Small intestine (tissue), 7 donors: ENCODE results near the gene ANKRD44. TPM values are rescaled to one million over a fixed set of nuclear protein-coding genes. Genes with fewer than 3 reads are reported as not detected.
A peak's percentile ranks its signal among the peaks of the same experiment; 100 is the strongest.

Experiments used
- DNase-seq, 2 donors: peaks; one replicate each; pipeline versions ENCODE4 v3.0.0 to v3.0.0-alpha.2; 2013
- FAIRE-seq: peaks from 2 replicates; lab custom pipeline; 2012; peaks lifted over from hg19 to GRCh38; lab: Jason Lieb, UNC
- H3K27ac ChIP-seq, 3 donors: one replicate each; pipeline ENCODE4 v1.5.1; 2013; ENCODE audit warnings: low read length in 2 of 3, mild to moderate bottlenecking in 2 of 3, control low read depth in 1 of 3, inconsistent platforms in 1 of 3, low read depth in 1 of 3, moderate library complexity in 1 of 3
- H3K27me3 ChIP-seq, 3 donors: one replicate each; pipeline ENCODE4 v1.6.1; 2013; ENCODE audit warnings: low read length in 3 of 3, inconsistent platforms in 1 of 3; ENCODE audit not compliant: control insufficient read depth in 3 of 3, insufficient read depth in 3 of 3
- H3K36me3 ChIP-seq, 3 donors: one replicate each; pipeline ENCODE4 v1.6.1; 2013; ENCODE audit warnings: low read length in 3 of 3, inconsistent platforms in 1 of 3, low read depth in 1 of 3, mild to moderate bottlenecking in 1 of 3, moderate library complexity in 1 of 3; ENCODE audit not compliant: control insufficient read depth in 3 of 3, insufficient read depth in 2 of 3
- H3K4me1 ChIP-seq, 3 donors: one replicate each; pipeline ENCODE4 v1.6.1; 2013; ENCODE audit warnings: low read length in 2 of 3, inconsistent platforms in 1 of 3, low read depth in 1 of 3, mild to moderate bottlenecking in 1 of 3, moderate library complexity in 1 of 3; ENCODE audit not compliant: control insufficient read depth in 3 of 3, insufficient read depth in 2 of 3
- H3K4me3 ChIP-seq, 3 donors: one replicate each; pipeline ENCODE4 v1.5.1; 2013; ENCODE audit warnings: low read length in 3 of 3, control low read depth in 1 of 3, inconsistent platforms in 1 of 3, low read depth in 1 of 3, mild to moderate bottlenecking in 1 of 3, moderate library complexity in 1 of 3
- H3K9me3 ChIP-seq, 2 donors: one replicate each; pipeline ENCODE4 v1.6.1; 2013; ENCODE audit warnings: low read depth in 1 of 2, low read length in 1 of 2; ENCODE audit not compliant: control insufficient read depth in 2 of 2, insufficient read depth in 1 of 2
- WGBS, 3 donors: extraction: QIAGEN DNeasy Blood & Tissue Kit; methylation state at CpG; one replicate each; pipeline ENCODE4 v1.1.7; 2013; 5-methylcytosine and 5-hydroxymethylcytosine counted together
- polyA plus RNA-seq, 4 donors: library from polyadenylated mRNA; stranded (reverse) in 3 of 4; unstranded in 1 of 4; fragments of 200-250 nt in 3 of 4; fragments of 120-200 nt in 1 of 4; gene quantifications; one replicate each; pipeline versions ENCODE4 v1.2.1 to v1.2.3, GENCODE V29; 2013
- donor health status: healthy with polysubstance abuse.
- donor health status: control.
- donor health status: control.
- donor health status: Bipolar disorder and iron deficiency.
- donor health status: healthy.

Gene ANKRD44
- polyA plus RNA-seq, 4 donors, result 0.89 to 5.2 (median 1.7) TPM

GRCh38 chr2:197137826-197138477 lies 172.6 kb downstream of the ANKRD44 start:
- H3K27ac ChIP-seq, result no peak overlapping the region
- FAIRE-seq, result no peak

GRCh38 chr2:197137231-197137630 lies 173.3 kb downstream of the ANKRD44 start:
- no peak overlapping the region for H3K27ac ChIP-seq
- FAIRE-seq, result no peak
- no peak for DNase-seq

More at GRCh38 chr2:197137826-197138477, 172.6 kb downstream of the ANKRD44 start:
- WGBS, 3 donors, result 68 to 78% (median 70%) methylated on average over 3 of the region's 3 CpGs
- H3K36me3 ChIP-seq, result peaks cover 0 to 3% (median 0%) of the 10 kb centered on the region in 3 donors
- no peak overlapping the region for H3K4me3 ChIP-seq
- H3K27me3 ChIP-seq, result no peaks in the 10 kb centered on the region
- no peaks in the 10 kb centered on the region for H3K9me3 ChIP-seq
- H3K4me1 ChIP-seq, result peaks cover 0 to 7% (median 0%) of the 10 kb centered on the region in 3 donors
- DNase-seq, result peak in 1 of 2 donors; percentile 51

GRCh38 chr2:197136452-197136851 lies 174.1 kb downstream of the ANKRD44 start:
- no peak for FAIRE-seq
- H3K27me3 ChIP-seq, result no peaks in the 10 kb centered on the region
- H3K4me3 ChIP-seq, result no peak overlapping the region
- H3K9me3 ChIP-seq, result no peaks in the 10 kb centered on the region
- peaks cover 0 to 7% (median 0%) of the 10 kb centered on the region in 3 donors for H3K4me1 ChIP-seq
- no peak overlapping the region for H3K27ac ChIP-seq
- WGBS, 3 donors, result 69 to 73% (median 71%) methylated on average over 5 of the region's 5 CpGs
- no peak for DNase-seq
- peaks cover 0 to 3% (median 0%) of the 10 kb centered on the region in 3 donors for H3K36me3 ChIP-seq

More at GRCh38 chr2:197137231-197137630, 173.3 kb downstream of the ANKRD44 start:
- H3K4me3 ChIP-seq, result no peak overlapping the region
- WGBS, 3 donors, result 88 to 91% (median 88%) methylated on average over 4 of the region's 4 CpGs
- H3K27me3 ChIP-seq, result no peaks in the 10 kb centered on the region
- H3K4me1 ChIP-seq, result peaks cover 0 to 7% (median 0%) of the 10 kb centered on the region in 3 donors
- peaks cover 0 to 3% (median 0%) of the 10 kb centered on the region in 3 donors for H3K36me3 ChIP-seq
- no peaks in the 10 kb centered on the region for H3K9me3 ChIP-seq

DNA sequence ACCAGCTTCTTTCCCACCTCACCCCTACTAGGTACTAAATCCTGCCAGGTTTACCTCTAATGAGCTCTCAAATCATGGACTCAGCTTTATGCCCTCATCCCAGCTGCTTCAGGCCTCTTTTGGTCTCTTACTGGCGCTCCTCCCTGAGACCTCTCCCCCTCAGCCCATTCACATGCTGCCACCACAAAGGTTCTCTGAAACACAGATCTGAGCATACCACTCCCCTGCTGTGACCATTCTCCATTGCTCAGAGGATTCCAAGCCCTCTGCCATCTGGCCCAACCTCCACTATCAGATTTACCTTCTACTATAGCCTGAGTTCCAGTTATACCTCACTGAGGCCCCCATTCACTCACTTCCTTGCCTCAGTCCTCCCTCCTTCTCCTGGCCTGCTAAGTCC lies 174.8 kb downstream of the ANKRD44 start:
- Histone ChIP-seq H3K9me3 (no peaks in the 10 kb centered on the region), H3K4me1 (peaks cover 0 to 7% (median 0%) of the 10 kb centered on the region in 3 donors), H3K4me3 (no peak overlapping the region), H3K36me3 (peaks cover 0 to 3% (median 0%) of the 10 kb centered on the region in 3 donors), H3K27ac (no peak overlapping the region), H3K27me3 (no peaks in the 10 kb centered on the region)
- 94 to 100% (median 100%) methylated on average over 1 of the region's 1 CpG for WGBS, 3 donors
- no peak for FAIRE-seq
- DNase-seq, result no peak

- Histone ChIP-seq H3K36me3 (peaks cover 0 to 3% (median 0%) of the 10 kb centered on the region in 3 donors), H3K27me3 (no peaks in the 10 kb centered on the region), H3K4me1 (peaks cover 0 to 7% (median 0%) of the 10 kb centered on the region in 3 donors), H3K4me3 (no peak overlapping the region), H3K27ac (no peak overlapping the region), H3K9me3 (no peaks in the 10 kb centered on the region)
- FAIRE-seq, result no peak
- DNase-seq, result no peak
- 98 to 100% (median 98%) methylated on average over 2 of the region's 2 CpGs for WGBS, 3 donors
These were observed 176.4 kb downstream of the ANKRD44 start for GRCh38 chr2:197134206-197134605.

- no peaks in the 10 kb centered on the region for H3K4me1 ChIP-seq
- peaks cover 0 to 3% (median 0%) of the 10 kb centered on the region in 3 donors for H3K36me3 ChIP-seq
- H3K27me3 ChIP-seq, result no peaks in the 10 kb centered on the region
- no peaks in the 10 kb centered on the region for H3K9me3 ChIP-seq
- WGBS, 3 donors, result 75 to 98% (median 87%) methylated on average over 4 of the region's 4 CpGs
- no peak overlapping the region for H3K4me3 ChIP-seq
- DNase-seq (no peak), FAIRE-seq (no peak)
- no peak overlapping the region for H3K27ac ChIP-seq
These were observed 179.1 kb downstream of the ANKRD44 start for GRCh38 chr2:197131558-197131855.

- 61 to 83% (median 68%) methylated on average over 6 of the region's 6 CpGs for WGBS, 3 donors
- no peaks in the 10 kb centered on the region for H3K9me3 ChIP-seq
- H3K27ac ChIP-seq, result no peak overlapping the region
- no peak for FAIRE-seq
- no peak overlapping the region for H3K4me3 ChIP-seq
- H3K36me3 ChIP-seq, result peaks cover 0 to 4% (median 0%) of the 10 kb centered on the region in 3 donors
- DNase-seq, result peak in 1 of 2 donors; percentile 16
- no peaks in the 10 kb centered on the region for H3K4me1 ChIP-seq
- H3K27me3 ChIP-seq, result no peaks in the 10 kb centered on the region
These were observed 180.3 kb downstream of the ANKRD44 start for GRCh38 chr2:197130318-197130717.

DNA sequence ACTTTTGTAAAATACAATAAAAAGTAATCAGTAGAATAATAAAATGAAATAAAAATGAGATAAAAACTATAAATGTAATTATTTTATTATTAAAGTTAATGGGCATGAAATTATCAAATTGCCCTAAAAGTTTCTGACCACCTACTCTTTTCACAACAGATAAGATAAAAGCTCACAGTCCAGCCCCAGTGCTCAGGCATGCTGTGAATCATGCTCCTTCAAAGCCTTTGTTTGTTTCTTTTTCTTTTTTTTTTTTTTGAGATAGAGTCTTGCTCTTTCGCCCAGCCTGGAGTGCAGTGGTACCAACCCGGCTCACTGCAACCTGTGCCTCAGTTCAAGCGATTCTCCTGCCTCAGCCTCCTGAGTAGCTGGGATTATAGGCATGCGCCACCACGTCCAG lies 181.7 kb downstream of the ANKRD44 start:
- DNase-seq (no peak), FAIRE-seq (no peak)
- H3K4me3 ChIP-seq, result no peak overlapping the region
- no peaks in the 10 kb centered on the region for H3K27me3 ChIP-seq
- WGBS, 3 donors, result 73 to 87% (median 85%) methylated on average over 5 of the region's 5 CpGs
- peaks cover 0 to 4% (median 0%) of the 10 kb centered on the region in 3 donors for H3K36me3 ChIP-seq
- no peaks in the 10 kb centered on the region for H3K9me3 ChIP-seq
- no peaks in the 10 kb centered on the region for H3K4me1 ChIP-seq
- H3K27ac ChIP-seq, result no peak overlapping the region
